GM12875 (cell line): ENCODE data around the gene TMC2.
A peak's percentile ranks its signal among the peaks of the same experiment; 100 is the strongest.

ENCODE experiments used
- H3K4me3 ChIP-seq: one replicate; pipeline ENCODE4 v1.5.1; 2011; ENCODE audit warnings: low read depth, low read length, control low read depth
- TF ChIP-seq, protein P1 (sequence below): IDR thresholded peaks from 2 replicates; pipeline ENCODE4 v1.5.1; 2011; ENCODE audit warnings: low read depth, mild to moderate bottlenecking, control low read depth, inconsistent platforms, low read length, moderate library complexity, borderline replicate concordance; ENCODE audit not compliant: insufficient read depth

The TMC2 gene

DNA sequence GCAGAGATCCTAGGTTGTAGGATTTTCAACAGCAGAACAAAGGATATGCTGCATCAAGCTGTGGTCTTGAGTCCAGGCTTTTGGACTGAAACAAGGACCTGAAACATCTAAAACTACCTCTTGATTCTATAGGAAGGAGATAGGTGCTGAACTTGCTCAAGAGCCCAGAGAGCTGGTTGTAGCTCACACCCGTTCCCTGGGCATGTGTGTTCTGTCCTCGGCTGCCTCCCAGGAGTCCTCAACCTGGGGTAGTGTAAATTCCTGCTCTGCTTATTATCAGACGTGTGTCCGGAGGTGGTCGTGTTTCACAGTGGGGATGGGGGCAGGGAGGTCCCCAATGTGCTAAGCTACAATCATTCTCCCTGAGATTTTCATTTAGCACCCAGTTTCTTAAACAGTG lies 120.9 kb downstream of the TMC2 start:
- no peak overlapping the region for H3K4me3 ChIP-seq
- TF ChIP-seq, protein P1, sequence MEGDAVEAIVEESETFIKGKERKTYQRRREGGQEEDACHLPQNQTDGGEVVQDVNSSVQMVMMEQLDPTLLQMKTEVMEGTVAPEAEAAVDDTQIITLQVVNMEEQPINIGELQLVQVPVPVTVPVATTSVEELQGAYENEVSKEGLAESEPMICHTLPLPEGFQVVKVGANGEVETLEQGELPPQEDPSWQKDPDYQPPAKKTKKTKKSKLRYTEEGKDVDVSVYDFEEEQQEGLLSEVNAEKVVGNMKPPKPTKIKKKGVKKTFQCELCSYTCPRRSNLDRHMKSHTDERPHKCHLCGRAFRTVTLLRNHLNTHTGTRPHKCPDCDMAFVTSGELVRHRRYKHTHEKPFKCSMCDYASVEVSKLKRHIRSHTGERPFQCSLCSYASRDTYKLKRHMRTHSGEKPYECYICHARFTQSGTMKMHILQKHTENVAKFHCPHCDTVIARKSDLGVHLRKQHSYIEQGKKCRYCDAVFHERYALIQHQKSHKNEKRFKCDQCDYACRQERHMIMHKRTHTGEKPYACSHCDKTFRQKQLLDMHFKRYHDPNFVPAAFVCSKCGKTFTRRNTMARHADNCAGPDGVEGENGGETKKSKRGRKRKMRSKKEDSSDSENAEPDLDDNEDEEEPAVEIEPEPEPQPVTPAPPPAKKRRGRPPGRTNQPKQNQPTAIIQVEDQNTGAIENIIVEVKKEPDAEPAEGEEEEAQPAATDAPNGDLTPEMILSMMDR, result no peak

DNA sequence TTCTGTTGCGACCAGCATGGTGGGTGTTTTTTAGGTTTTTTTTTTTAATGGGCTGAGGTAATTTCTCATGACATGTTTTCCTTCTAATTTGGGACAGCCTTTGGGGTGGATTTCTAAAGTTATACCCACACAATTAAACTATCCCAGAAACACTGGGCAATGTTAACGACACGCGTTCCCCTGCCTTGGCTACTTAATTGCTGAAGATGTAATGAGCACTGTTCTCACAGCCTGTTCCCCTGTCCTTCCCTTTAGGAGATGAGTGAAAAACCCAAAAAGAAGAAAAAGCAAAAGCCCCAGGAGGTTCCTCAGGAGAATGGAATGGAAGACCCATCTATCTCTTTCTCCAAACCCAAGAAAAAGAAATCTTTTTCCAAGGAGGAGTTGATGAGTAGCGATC lies 121.3 kb downstream of the TMC2 start:
- TF ChIP-seq, protein P1, result no peak

GRCh38 chr20:2658414-2659354 lies 122.3 kb downstream of the TMC2 start:
- TF ChIP-seq, protein P1, result no peak
- H3K4me3 ChIP-seq, result no peak overlapping the region

More for the DNA sequence above, 121.3 kb downstream of the TMC2 start:
- H3K4me3 ChIP-seq, result no peak overlapping the region

DNA sequence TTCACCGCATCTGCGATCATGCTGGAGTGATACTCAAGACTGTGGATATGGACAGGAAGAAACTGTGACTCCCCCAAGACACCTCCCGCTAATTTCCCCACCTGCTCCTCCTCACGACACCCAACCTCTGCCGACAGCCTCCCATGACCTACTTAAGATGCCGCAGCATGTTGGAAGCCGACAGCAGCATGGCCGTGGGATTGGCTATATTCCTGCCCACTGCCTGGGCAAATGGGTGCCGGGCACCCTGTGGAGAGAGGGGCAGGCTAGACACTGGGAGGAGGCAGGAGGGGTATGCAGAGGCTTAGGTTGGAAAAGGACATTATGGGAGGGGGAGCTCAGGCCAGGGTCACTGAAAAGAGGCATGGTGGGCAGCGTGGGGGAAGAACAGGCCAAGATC lies 123.2 kb downstream of the TMC2 start:
- H3K4me3 ChIP-seq, result no peak overlapping the region
- TF ChIP-seq, protein P1, result no peak

GRCh38 chr20:2663364-2663886 lies 127.1 kb downstream of the TMC2 start:
- TF ChIP-seq, protein P1, result no peak

DNA sequence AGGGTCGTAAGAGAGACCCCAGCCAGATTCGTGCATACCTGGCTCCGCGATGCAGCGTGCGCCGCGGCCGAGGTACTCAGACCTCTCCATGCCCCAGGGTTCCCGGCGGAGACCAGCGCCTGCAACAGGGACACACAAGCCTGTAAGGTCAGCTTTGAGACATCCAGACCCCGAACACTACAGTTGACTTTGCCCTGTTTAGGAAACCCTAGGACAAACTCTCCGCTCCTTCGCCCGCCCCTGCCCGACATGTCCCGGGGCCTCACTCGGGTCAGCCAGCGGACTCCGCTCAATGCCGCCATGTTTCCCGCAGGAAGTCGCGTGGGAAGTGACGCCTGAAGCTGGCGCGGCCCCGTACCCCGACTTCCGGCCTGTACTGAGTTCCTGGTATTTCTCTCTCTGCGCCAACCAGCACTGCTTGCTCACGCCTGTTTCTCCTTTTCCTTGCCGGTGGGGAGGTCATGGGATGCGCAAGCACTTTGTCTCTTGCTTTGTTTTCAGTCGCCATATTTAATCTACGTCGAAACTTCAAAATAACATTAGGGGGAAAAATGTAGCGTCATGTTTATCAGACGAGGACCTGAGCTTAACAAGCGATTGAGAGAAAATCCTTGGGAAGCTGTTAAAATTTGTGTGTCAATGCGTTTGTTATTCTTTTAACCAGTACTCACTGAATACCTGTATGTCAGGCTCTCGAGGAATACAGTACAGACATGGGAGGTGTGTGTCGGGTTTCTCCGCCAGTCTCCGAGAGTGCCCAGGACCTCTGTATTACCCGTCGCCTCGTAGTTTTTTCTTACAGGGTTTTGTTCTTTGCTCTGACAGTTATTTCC lies 127.7 kb downstream of the TMC2 start, which contains the start of gene IDH3B:
Gene IDH3B (minus strand): TSS at position 330 of the 833 bp plus-strand sequence. CDS start 28 bp downstream, at position 302.
- peak within 1 kb of the TSS; percentile 67 for H3K4me3 ChIP-seq
- TF ChIP-seq, protein P1, result no peak

More at GRCh38 chr20:2663364-2663886, 127.1 kb downstream of the TMC2 start:
- peak overlapping the region; percentile 67 for H3K4me3 ChIP-seq
